Astrocyte (in vitro differentiated cells and primary cell): ENCODE data around the gene ISY1.

ENCODE experiments used
- CTCF ChIP-seq: IDR thresholded peaks from 2 replicates; pipeline ENCODE4 v1.5.1; 2011; ENCODE audit warnings: low read depth, mild to moderate bottlenecking, inconsistent platforms, low read length, moderate library complexity; ENCODE audit not compliant: insufficient read depth
- EZH2 ChIP-seq: IDR thresholded peaks from 2 replicates; pipeline ENCODE4 v1.6.1; 2012; ENCODE audit warnings: mild to moderate bottlenecking, low read length, inconsistent platforms; ENCODE audit not compliant: insufficient read depth

GRCh38 chr3:129105862-129106261 is 55.0 kb downstream of the ISY1 start:
- TF ChIP-seq CTCF (no peak), EZH2 (no peak)
